OCI-LY7 (cell line): ENCODE data around the gene RASIP1. TPM values are rescaled to one million over a fixed set of nuclear protein-coding genes. Genes with fewer than 3 reads are reported as not detected.

Experiments used
- BruUV-seq: library from RNA; stranded (reverse); fragments of 400-500 nt; replicated peaks from 2 replicates; lab custom pipeline; 2021; lab: Mats Ljungman, UMichigan
- CTCF ChIA-PET: fragments of 300-600 bp; sonication (Branson Sonifier 250); formaldehyde crosslinking; loops from one replicate; lab custom pipeline; 2022; ENCODE audit warnings: antibody characterized with exemption; ENCODE audit not compliant: unreplicated experiment; lab: Charles Lee
- POLR2A ChIA-PET: fragments of 300-600 bp; sonication (Branson Sonifier 250); formaldehyde crosslinking; loops from one replicate; lab custom pipeline; 2022; ENCODE audit warnings: antibody characterized with exemption; lab: Charles Lee
- DNase-seq: peaks from one replicate; pipeline ENCODE4 v3.0.0-alpha.2; 2015; ENCODE audit warnings: low spot score
- H2AFZ ChIP-seq: fragments of 200-600 bp; sonication (generic), shearing (Covaris generic); 2 replicates; pipeline ENCODE4 v1.6.1; 2014; ENCODE audit warnings: mild to moderate bottlenecking, antibody characterized with exemption, low read length, moderate library complexity
- H3K27ac ChIP-seq: fragments of 200-600 bp; sonication (generic); 2 replicates; pipeline ENCODE4 v1.5.1; 2014; ENCODE audit warnings: mixed run types, low read depth, mild to moderate bottlenecking, moderate library complexity, low read length, inconsistent platforms; ENCODE audit not compliant: poor library complexity, severe bottlenecking
- H3K36me3 ChIP-seq: fragments of 200-600 bp; sonication (generic); 2 replicates; pipeline ENCODE4 v1.6.1; 2014; ENCODE audit warnings: mild to moderate bottlenecking, antibody characterized with exemption, low read length, moderate library complexity, mixed read lengths; ENCODE audit not compliant: insufficient read depth
- H3K4me1 ChIP-seq: fragments of 200-600 bp; sonication (generic); 2 replicates; pipeline ENCODE4 v1.5.1; 2014; ENCODE audit warnings: mild to moderate bottlenecking, low read length; ENCODE audit not compliant: insufficient read depth, poor library complexity, severe bottlenecking
- H3K4me2 ChIP-seq: fragments of 200-600 bp; sonication (generic); 2 replicates; pipeline ENCODE4 v1.6.1; 2014; ENCODE audit warnings: mild to moderate bottlenecking, low read length
- H3K4me3 ChIP-seq: fragments of 200-600 bp; sonication (generic); 2 replicates; pipeline ENCODE4 v1.5.1; 2014; ENCODE audit warnings: mild to moderate bottlenecking, low read depth, low read length; ENCODE audit not compliant: poor library complexity, severe bottlenecking
- H3K79me2 ChIP-seq: fragments of 200-600 bp; sonication (generic); 2 replicates; pipeline ENCODE4 v1.6.1; 2016; ENCODE audit warnings: low read depth, mild to moderate bottlenecking, low read length, moderate library complexity, mixed read lengths; ENCODE audit not compliant: insufficient read depth
- H3K9me2 ChIP-seq: fragments of 200-600 bp; sonication (generic); 2 replicates; pipeline ENCODE4 v1.6.1; 2016; ENCODE audit warnings: mild to moderate bottlenecking, low read length, mixed read lengths; ENCODE audit not compliant: insufficient read depth
- H3K9me3 ChIP-seq: fragments of 200-600 bp; sonication (generic); 2 replicates; pipeline ENCODE4 v1.6.1; 2014; ENCODE audit warnings: mild to moderate bottlenecking, mixed run types, low read length, mixed read lengths
- H4K20me1 ChIP-seq: fragments of 200-600 bp; sonication (generic); 2 replicates; pipeline ENCODE4 v1.6.1; 2014; ENCODE audit warnings: mild to moderate bottlenecking, antibody characterized with exemption, low read length, moderate library complexity, mixed read lengths; ENCODE audit not compliant: insufficient read depth
- EZH2phosphoT487 ChIP-seq: fragments of 200-600 bp; sonication (generic); IDR thresholded peaks from 2 replicates; pipeline ENCODE4 v1.6.1; 2018; ENCODE audit warnings: low read depth, borderline replicate concordance, mild to moderate bottlenecking, mixed run types, antibody characterized with exemption, low read length, moderate library complexity, mixed read lengths
- intact Hi-C: fragments of 100-400 bp; cut with micrococcal nuclease; formaldehyde crosslinking; loops from one replicate; pipeline ENCODE4 v1.10.0; 2022; ENCODE audit not compliant: unreplicated experiment
- total RNA-seq, 2 experiments: library from RNA; depleted of rRNA in 1 of 2; stranded (reverse); fragments of >200 nt in 1 of 2; shearing (Covaris generic) in 1 of 2; gene quantifications; 2 replicates each; pipeline ENCODE4 v1.2.3, GENCODE V29; 2014 to 2022
- TF ChIP-seq, protein P1 (sequence below): fragments of 200-600 bp; sonication (generic); conservative IDR thresholded peaks from 2 replicates; pipeline ENCODE4 v1.5.1; 2014; ENCODE audit warnings: mild to moderate bottlenecking, antibody characterized with exemption, low read length, moderate library complexity, mixed read lengths

RASIP1 gene
- total RNA-seq, 2 experiments from 2014 or later = 0.09 to 0.36 TPM

DNA sequence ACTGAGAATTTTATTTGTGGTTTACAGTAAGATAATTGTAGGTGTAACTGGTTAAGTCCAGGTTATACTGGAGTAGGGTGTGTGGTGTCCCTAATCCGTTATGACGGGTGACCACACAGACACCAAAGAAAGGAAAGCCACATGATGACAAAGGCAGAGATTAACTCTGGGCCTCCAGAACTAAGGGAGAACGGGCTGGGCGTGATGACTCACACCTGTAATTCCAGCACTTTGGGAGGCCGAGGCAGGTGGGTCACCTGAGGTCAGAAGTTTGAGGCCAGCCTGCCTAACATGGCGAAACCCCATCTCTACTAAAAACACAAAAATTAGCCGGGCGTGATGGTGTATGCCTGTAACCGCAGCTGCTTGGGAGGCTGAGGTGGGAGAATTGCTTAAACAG lies 54.8 kb downstream of the RASIP1 start:
- CTCF ChIA-PET = no interaction called here
- POLR2A ChIA-PET = no interaction called here
- no peak overlapping the region for H3K4me3 ChIP-seq
- H3K9me3 ChIP-seq = no peaks in the 10 kb centered on the region
- H3K4me1 ChIP-seq = no peaks in the 10 kb centered on the region
- intact Hi-C loops = no loop called here
- no peaks in the 10 kb centered on the region for H3K9me2 ChIP-seq
- no peak overlapping the region for H3K27ac ChIP-seq
- H4K20me1 ChIP-seq = no peaks in the 10 kb centered on the region
- no peak overlapping the region for H3K4me2 ChIP-seq
- no peaks in the 10 kb centered on the region for H3K79me2 ChIP-seq
- no peaks in the 10 kb centered on the region for H3K36me3 ChIP-seq
- no peak for DNase-seq
- H2AFZ ChIP-seq = no peak overlapping the region
- TF ChIP-seq, protein P1, sequence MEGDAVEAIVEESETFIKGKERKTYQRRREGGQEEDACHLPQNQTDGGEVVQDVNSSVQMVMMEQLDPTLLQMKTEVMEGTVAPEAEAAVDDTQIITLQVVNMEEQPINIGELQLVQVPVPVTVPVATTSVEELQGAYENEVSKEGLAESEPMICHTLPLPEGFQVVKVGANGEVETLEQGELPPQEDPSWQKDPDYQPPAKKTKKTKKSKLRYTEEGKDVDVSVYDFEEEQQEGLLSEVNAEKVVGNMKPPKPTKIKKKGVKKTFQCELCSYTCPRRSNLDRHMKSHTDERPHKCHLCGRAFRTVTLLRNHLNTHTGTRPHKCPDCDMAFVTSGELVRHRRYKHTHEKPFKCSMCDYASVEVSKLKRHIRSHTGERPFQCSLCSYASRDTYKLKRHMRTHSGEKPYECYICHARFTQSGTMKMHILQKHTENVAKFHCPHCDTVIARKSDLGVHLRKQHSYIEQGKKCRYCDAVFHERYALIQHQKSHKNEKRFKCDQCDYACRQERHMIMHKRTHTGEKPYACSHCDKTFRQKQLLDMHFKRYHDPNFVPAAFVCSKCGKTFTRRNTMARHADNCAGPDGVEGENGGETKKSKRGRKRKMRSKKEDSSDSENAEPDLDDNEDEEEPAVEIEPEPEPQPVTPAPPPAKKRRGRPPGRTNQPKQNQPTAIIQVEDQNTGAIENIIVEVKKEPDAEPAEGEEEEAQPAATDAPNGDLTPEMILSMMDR = no peak
- TF ChIP-seq EZH2phosphoT487 = no peak
- no TSS peak for BruUV-seq

DNA sequence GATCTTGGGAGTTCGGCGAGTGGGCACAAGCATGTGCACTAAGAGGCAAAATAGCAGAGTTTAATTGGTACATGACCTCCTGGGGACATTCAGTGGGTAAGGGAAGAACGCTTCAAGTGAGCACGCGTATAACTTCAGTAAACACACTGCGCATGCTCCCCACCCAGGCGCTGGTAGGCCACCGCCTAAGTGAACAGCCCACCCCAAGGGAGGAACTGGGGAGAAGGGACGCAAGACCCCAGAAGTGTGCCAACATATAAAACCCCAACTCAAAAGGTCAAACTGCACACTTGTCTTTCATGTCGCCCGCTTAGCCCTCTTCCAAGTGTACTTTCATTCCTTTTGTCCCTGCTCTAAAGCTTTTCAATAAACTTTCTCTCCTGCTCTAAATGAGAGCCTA lies 57.1 kb downstream of the RASIP1 start:
- H3K36me3 ChIP-seq = no peaks in the 10 kb centered on the region
- no peaks in the 10 kb centered on the region for H4K20me1 ChIP-seq
- no peak overlapping the region for H3K27ac ChIP-seq
- H3K4me2 ChIP-seq = no peak overlapping the region
- no TSS peak for BruUV-seq
- TF ChIP-seq, protein P1 = no peak
- TF ChIP-seq EZH2phosphoT487 = no peak
- H2AFZ ChIP-seq = peak overlapping the region; percentile 71
- H3K4me3 ChIP-seq = no peak overlapping the region
- POLR2A ChIA-PET = no interaction called here
- CTCF ChIA-PET = no interaction called here
- peak; percentile 57 for DNase-seq
- intact Hi-C loops = no loop called here
- H3K9me3 ChIP-seq = no peaks in the 10 kb centered on the region
- H3K79me2 ChIP-seq = no peaks in the 10 kb centered on the region
- H3K4me1 ChIP-seq = no peaks in the 10 kb centered on the region
- no peaks in the 10 kb centered on the region for H3K9me2 ChIP-seq

DNA sequence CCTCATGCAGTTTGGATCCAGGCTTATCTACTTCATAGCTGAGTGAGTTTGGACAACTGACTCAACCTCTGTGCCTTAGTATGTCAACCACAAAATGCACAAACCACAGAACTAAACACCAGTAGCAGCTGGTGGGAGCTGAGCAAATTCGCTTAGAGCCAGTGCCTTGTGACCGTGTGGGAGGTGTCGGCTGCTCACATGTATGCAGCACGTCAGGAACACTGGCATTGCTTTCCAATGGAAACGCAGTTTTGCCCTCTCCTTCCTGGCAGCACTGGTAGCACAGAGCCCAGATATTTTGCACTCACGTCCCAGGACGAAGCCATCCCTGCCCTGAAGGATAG lies 59.3 kb downstream of the RASIP1 start:
- ChIA-PET CTCF (no interaction called here), POLR2A (interaction anchor here (0.6 kb wide), 1 partner anchor 29 kb away, joined by 4 read pairs; no protein-coding TSS in a partner anchor)
- no TSS peak for BruUV-seq

More for the DNA sequence above, 59.3 kb downstream of the RASIP1 start:
- H3K9me2 ChIP-seq = no peaks in the 10 kb centered on the region
- H3K4me3 ChIP-seq = no peak overlapping the region
- H3K27ac ChIP-seq = no peak overlapping the region
- H3K36me3 ChIP-seq = no peaks in the 10 kb centered on the region
- no peak overlapping the region for H3K4me2 ChIP-seq
- no peaks in the 10 kb centered on the region for H3K4me1 ChIP-seq
- no peaks in the 10 kb centered on the region for H3K9me3 ChIP-seq
- DNase-seq = no peak
- H4K20me1 ChIP-seq = no peaks in the 10 kb centered on the region
- no peak for TF ChIP-seq EZH2phosphoT487
- TF ChIP-seq, protein P1 = no peak
- H2AFZ ChIP-seq = no peak overlapping the region
- intact Hi-C loops = no loop called here
- no peaks in the 10 kb centered on the region for H3K79me2 ChIP-seq
